Sciatic nerve (tissue), 2 donors: ENCODE data around the gene BAIAP2L2. TPM values are rescaled to one million over a fixed set of nuclear protein-coding genes. Genes with fewer than 3 reads are reported as not detected.
"Not testable (repeated sequence)": the region's sequence is repeated elsewhere in the genome, so short reads cannot be mapped to it uniquely, and the experiment has no call there.

ENCODE experiments used
- ATAC-seq: fragments of 200-7000 bp; cut with Tn5 transposase; one replicate; pipeline ENCODE4 v1.9.1; 2020; ENCODE audit warnings: mild to moderate bottlenecking, moderate library complexity
- DNase-seq: peaks from one replicate; pipeline ENCODE4 v3.0.0-alpha.2; 2020; ENCODE audit warnings: low spot score
- intact Hi-C: fragments of 100-400 bp; cut with DNase I; formaldehyde crosslinking; loops from one replicate; pipeline ENCODE4 v1.14.2; 2022
- total RNA-seq: library from RNA; stranded (reverse); fragmentation: NEBNext Ultra II Directional; extraction: Animal tissue kit (Norgen Biotek cat#: 25700); gene quantifications from one replicate; pipeline ENCODE4 v1.2.1, GENCODE V29; 2021
- donor health status: DM: no; HTN: no; CAD: no.
- donor health status: DM: no; HTN: no; CAD: no.

BAIAP2L2 gene
- total RNA-seq, result 1.6 TPM

- DNase-seq (no peak), ATAC-seq (no peak)
- intact Hi-C loops, result loop anchor here (10.0 kb wide), 1 partner anchor 55 kb away; no protein-coding TSS in a partner anchor
Measured at GRCh38 chr22:38110008-38110862, at the start of gene BAIAP2L2. TSS of gene BAIAP2L2 (minus strand) at chr22:38110684. CDS start at chr22:38110525, 159 bp downstream.

- DNase-seq (no peak), ATAC-seq (no peak)
- intact Hi-C loops, result no loop called here
Measured at GRCh38 chr22:38155703-38156102, 45.2 kb upstream of the BAIAP2L2 start.

- intact Hi-C loops, ATAC-seq: not testable (repeated sequence)
Measured at GRCh38 chr22:38154563-38154915, 44.1 kb upstream of the BAIAP2L2 start.

GRCh38 chr22:38153821-38154562 lies 43.5 kb upstream of the BAIAP2L2 start:
- intact Hi-C loops, result no loop called here
- DNase-seq (peak; percentile 19), ATAC-seq (no peak)

More at GRCh38 chr22:38154563-38154915, 44.1 kb upstream of the BAIAP2L2 start:
- not testable (repeated sequence) for DNase-seq

GRCh38 chr22:38151126-38151500 lies 40.6 kb upstream of the BAIAP2L2 start:
- DNase-seq (peak; percentile 13), ATAC-seq (no peak)
- intact Hi-C loops, result no loop called here

GRCh38 chr22:38148245-38148644 lies 37.8 kb upstream of the BAIAP2L2 start:
- no peak for ATAC-seq
- intact Hi-C loops, result no loop called here

DNA sequence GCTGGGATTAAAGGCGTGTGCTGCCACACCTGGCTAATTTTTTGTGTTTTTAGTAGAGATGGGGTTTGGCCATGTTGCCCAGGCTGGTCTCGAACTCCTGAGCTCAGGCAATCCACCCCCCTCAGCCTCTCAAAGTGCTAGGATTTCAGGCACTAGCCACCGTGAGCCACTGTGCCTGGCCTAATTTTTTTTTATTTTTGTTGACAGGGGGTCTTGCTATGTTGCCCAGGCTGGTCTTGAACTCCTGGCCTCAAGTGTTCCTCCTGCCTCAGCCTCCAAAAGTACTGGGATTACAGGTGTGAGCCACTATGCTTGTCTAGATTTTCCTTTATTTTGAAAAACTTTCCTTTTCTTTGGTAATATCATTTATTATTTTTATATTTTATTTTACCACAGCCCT lies 35.7 kb upstream of the BAIAP2L2 start:
- ATAC-seq, intact Hi-C loops: not testable (repeated sequence)
- peak; percentile 9 for DNase-seq

More at GRCh38 chr22:38148245-38148644, 37.8 kb upstream of the BAIAP2L2 start:
- DNase-seq, result peak; percentile 14

DNA sequence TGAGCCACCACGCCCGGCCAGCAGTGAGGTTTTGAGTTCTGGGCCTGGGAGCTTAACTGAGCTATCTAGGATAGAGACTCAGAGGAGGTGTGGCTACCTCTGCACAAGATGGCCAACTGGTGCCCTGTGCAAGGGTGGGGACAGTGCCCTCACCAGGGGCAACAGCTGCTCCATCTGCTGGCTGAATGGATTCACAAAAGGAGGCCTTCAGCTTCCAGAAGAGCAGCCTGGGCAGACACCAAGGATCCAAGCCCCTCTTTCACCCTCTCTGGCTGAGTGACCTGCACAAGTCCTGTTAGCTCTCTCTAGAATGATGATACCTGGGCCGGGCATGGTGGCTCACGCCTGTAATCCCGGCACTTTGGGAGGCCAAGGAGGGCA lies 33.5 kb upstream of the BAIAP2L2 start:
- ATAC-seq (no peak), DNase-seq (peak; percentile 50)
- intact Hi-C loops, result no loop called here

DNA sequence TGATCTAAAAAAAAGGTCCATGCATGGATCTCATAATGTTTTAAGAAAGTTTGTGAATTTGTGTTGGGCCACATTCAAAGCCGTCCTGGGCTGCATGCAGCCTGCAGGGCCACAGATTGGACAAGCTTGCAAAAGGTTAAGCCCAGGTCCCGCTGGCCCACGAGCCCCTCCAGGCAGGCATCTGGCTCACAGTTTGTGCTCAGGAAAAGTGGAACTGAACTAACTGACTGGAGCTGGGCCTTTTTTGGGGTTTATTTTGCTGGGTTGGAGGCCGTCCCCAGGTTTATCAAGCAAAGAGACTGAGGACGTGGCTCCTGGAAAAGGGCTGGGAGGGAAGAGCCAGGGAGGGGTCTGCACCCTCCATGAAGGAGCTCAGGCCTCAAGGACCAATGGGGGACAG lies 32.1 kb upstream of the BAIAP2L2 start:
- DNase-seq (peak; percentile 30), ATAC-seq (no peak)
- intact Hi-C loops, result no loop called here

DNA sequence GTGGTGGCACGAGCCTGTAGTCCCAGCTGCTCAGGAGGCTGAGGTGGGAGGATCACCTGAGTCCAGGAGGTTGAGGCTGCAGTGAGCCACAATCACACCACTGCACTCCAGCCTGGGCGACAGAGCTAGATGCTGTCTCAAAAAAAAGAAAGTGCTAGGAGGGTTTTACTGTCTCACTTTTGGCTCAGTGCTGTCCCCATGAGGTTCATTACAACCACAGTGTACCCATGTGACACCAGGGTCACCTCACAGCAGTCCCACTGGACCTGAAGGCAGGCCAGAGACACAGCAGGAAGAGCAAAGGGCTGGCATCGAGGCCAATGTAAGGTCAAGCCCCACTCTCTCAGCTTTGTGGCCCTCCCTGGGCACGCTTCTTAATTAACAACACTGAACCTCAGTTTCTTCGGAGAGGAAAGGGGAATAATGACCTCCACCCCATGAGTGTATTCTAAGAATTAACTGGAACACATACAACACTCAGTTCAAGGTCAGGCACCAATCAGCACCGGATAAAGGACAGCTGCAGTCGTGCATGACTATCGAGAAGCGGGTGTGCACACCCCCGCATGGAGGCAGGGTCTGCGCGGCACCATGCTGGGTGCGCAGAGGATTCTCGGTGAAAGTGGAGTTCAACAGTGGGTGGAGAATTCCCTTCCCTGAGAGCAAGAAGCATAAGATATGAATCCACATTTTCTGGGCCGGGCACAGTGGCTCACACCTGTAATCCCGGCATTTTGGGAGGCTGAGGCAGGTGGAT lies 30.9 kb upstream of the BAIAP2L2 start:
- intact Hi-C loops, result no loop called here
- no peak for ATAC-seq
- peak; percentile 31 for DNase-seq

DNA sequence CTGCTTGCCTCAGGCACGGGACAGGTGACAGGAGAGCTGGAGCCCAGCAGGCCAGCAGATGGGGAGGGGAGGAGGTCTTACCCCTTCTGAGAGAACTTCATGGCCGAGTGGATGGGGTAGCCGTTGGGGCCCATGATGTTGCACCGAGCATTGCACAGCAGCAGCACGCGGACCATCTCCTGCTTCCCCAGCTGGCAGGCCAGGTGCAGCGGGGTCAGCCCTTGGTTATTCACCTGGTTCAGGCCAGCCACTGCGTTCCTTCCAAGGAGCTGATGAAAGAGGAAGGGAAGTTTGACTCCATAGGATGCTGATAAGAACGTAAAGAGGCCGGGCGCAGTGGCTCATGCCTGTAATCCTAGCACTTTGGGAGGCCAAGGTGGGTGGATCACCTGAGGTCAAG lies 29.4 kb upstream of the BAIAP2L2 start:
- DNase-seq, result peak; percentile 51

GRCh38 chr22:38138961-38139360 lies 28.5 kb upstream of the BAIAP2L2 start:
- DNase-seq (peak; percentile 36), ATAC-seq (no peak)
- intact Hi-C loops, result no loop called here

More for the DNA sequence above, 29.4 kb upstream of the BAIAP2L2 start:
- ATAC-seq, result no peak
- intact Hi-C loops, result no loop called here

- DNase-seq (peak; percentile 42), ATAC-seq (no peak)
- intact Hi-C loops, result no loop called here
Measured at GRCh38 chr22:38137876-38138687, 27.6 kb upstream of the BAIAP2L2 start.

DNA sequence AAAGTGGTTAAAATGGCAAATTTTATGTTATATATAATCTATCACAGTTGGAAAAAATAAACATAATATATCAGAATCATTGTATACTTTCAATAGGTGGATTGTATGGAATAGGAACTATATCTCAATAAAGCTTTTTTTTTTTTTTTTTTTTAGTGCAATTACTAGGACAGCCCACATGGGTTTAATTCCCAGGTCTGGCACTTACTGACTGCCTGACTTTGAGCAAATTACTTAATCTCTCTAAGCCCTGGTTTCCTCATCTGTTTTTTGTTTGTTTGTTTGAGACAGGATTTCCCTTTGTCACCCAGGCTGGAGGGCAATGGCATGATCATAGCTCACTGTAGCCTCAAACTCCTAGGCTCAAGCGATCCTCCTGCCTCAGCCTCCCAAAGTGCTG lies 26.1 kb upstream of the BAIAP2L2 start:
- intact Hi-C loops, result no loop called here
- ATAC-seq (no peak), DNase-seq (no peak)

GRCh38 chr22:38135133-38135706 lies 24.7 kb upstream of the BAIAP2L2 start:
- peak; percentile 34 for DNase-seq
- ATAC-seq, result no peak
- intact Hi-C loops, result no loop called here

GRCh38 chr22:38133331-38133730 lies 22.8 kb upstream of the BAIAP2L2 start:
- DNase-seq (peak; percentile 38), ATAC-seq (no peak)
- intact Hi-C loops, result no loop called here

DNA sequence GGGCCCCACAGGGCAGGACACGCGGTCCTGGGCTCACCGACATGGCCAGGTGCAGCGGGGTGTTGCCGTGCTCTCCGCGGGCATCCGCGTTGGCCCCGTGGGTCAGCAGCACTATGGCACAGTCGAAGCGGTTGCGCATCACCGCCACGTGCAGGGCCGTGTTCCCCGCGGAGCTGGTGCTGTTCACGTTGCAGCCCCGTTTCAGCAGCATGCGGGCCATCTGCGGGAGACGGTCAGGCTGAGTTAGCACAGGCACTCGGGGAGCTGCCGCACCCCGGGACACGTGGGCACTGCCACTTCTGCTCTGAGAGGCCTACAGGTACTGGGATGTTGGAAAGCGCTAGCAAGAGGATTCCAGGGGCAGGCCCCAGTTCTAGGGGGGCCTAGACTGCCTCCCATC lies 22.3 kb upstream of the BAIAP2L2 start:
- intact Hi-C loops, result no loop called here
- no peak for ATAC-seq
- peak; percentile 48 for DNase-seq

GRCh38 chr22:38132136-38132535 lies 21.7 kb upstream of the BAIAP2L2 start:
- peak; percentile 18 for DNase-seq
- ATAC-seq, result no peak
- intact Hi-C loops, result no loop called here
